Measurements from ENCODE around the gene D2HGDH. TPM values are rescaled to one million over a fixed set of nuclear protein-coding genes. Genes with fewer than 3 reads are reported as not detected.
A peak's percentile ranks its signal among the peaks of the same experiment; 100 is the strongest.
"Not testable (repeated sequence)": the region's sequence is repeated elsewhere in the genome, so short reads cannot be mapped to it uniquely, and the experiment has no call there.

D2HGDH gene
- total and polyA plus RNA-seq, 4 donors = 4.1 to 69.8 (median 25.2) TPM

GRCh38 chr2:241741016-241741415 lies 6.6 kb downstream of the D2HGDH start:
- intact Hi-C loops (cut with DNase I) = no loop called here
- no peak for DNase-seq
- ATAC-seq (ENCODE audit: low FRiP score) = no peak
- WGBS, 2 donors = 79 to 81% methylated on average over 10 of the region's 10 CpGs
- no peak overlapping the region for H3K27ac ChIP-seq (ENCODE audit: low read depth in 1 of 2, low read length in 2 of 2)
- no peaks in the 10 kb centered on the region for H3K9me3 ChIP-seq (ENCODE audit: control insufficient read depth, low read length)
- H3K4me1 ChIP-seq (ENCODE audit: control insufficient read depth in 1 of 2, insufficient read depth in 2 of 2, low read length in 2 of 2) = no peaks in the 10 kb centered on the region
- no peak overlapping the region for H3K4me3 ChIP-seq (ENCODE audit: low read length in 2 of 2)
- peaks cover 0 to 2% of the 10 kb centered on the region in 2 donors for H3K36me3 ChIP-seq (ENCODE audit: control insufficient read depth in 1 of 2, insufficient read depth in 2 of 2, low read length in 1 of 2)
- no peaks in the 10 kb centered on the region for H3K27me3 ChIP-seq (ENCODE audit: control insufficient read depth in 1 of 2, insufficient read depth in 2 of 2, low read length in 1 of 2)

- Histone ChIP-seq H3K4me1 (ENCODE audit: control insufficient read depth in 1 of 2, insufficient read depth in 2 of 2, low read length in 2 of 2) (no peaks in the 10 kb centered on the region), H3K27me3 (ENCODE audit: control insufficient read depth in 1 of 2, insufficient read depth in 2 of 2, low read length in 1 of 2) (no peaks in the 10 kb centered on the region), H3K9me3 (ENCODE audit: control insufficient read depth, low read length) (no peaks in the 10 kb centered on the region), H3K27ac (ENCODE audit: low read depth in 1 of 2, low read length in 2 of 2) (no peak overlapping the region), H3K4me3 (ENCODE audit: low read length in 2 of 2) (no peak overlapping the region), H3K36me3 (ENCODE audit: control insufficient read depth in 1 of 2, insufficient read depth in 2 of 2, low read length in 1 of 2) (peaks cover 0 to 2% of the 10 kb centered on the region in 2 donors)
- DNase-seq = no peak
- intact Hi-C loops (cut with DNase I) = no loop called here
- WGBS, 2 donors = 95% methylated on average over 28 of the region's 28 CpGs
- ATAC-seq (ENCODE audit: low FRiP score) = no peak
Observed at GRCh38 chr2:241742320-241742939, 8.0 kb downstream of the D2HGDH start.

- H3K27me3 ChIP-seq (ENCODE audit: control insufficient read depth in 1 of 2, insufficient read depth in 2 of 2, low read length in 1 of 2); H3K9me3 ChIP-seq (ENCODE audit: control insufficient read depth, low read length); ATAC-seq (ENCODE audit: low FRiP score); H3K4me3 ChIP-seq (ENCODE audit: low read length in 2 of 2); H3K36me3 ChIP-seq (ENCODE audit: control insufficient read depth in 1 of 2, insufficient read depth in 2 of 2, low read length in 1 of 2); H3K4me1 ChIP-seq (ENCODE audit: control insufficient read depth in 1 of 2, insufficient read depth in 2 of 2, low read length in 2 of 2); H3K27ac ChIP-seq (ENCODE audit: low read depth in 1 of 2, low read length in 2 of 2); intact Hi-C loops (cut with DNase I); DNase-seq: not testable (repeated sequence)
- 93 to 96% methylated on average over 13 to 15 of the region's 15 CpGs for WGBS, 2 donors
Observed at GRCh38 chr2:241743008-241743407, 8.6 kb downstream of the D2HGDH start.

- H3K27me3 ChIP-seq (ENCODE audit: control insufficient read depth in 1 of 2, insufficient read depth in 2 of 2, low read length in 1 of 2) = no peaks in the 10 kb centered on the region
- 92% methylated on average over 16 of the region's 16 CpGs for WGBS, 2 donors
Observed at GRCh38 chr2:241743620-241744019, 9.2 kb downstream of the D2HGDH start.

GRCh38 chr2:241744028-241744754 lies 9.8 kb downstream of the D2HGDH start:
- no peak for DNase-seq
- H3K9me3 ChIP-seq (ENCODE audit: control insufficient read depth, low read length) = no peaks in the 10 kb centered on the region
- no peaks in the 10 kb centered on the region for H3K27me3 ChIP-seq (ENCODE audit: control insufficient read depth in 1 of 2, insufficient read depth in 2 of 2, low read length in 1 of 2)
- 93% methylated on average over 24 of the region's 24 CpGs for WGBS, 2 donors
- peaks cover 0 to 3% of the 10 kb centered on the region in 2 donors for H3K36me3 ChIP-seq (ENCODE audit: control insufficient read depth in 1 of 2, insufficient read depth in 2 of 2, low read length in 1 of 2)
- H3K4me3 ChIP-seq (ENCODE audit: low read length in 2 of 2) = no peak overlapping the region
- H3K4me1 ChIP-seq (ENCODE audit: control insufficient read depth in 1 of 2, insufficient read depth in 2 of 2, low read length in 2 of 2) = no peaks in the 10 kb centered on the region
- peak; percentile 27 for ATAC-seq (ENCODE audit: low FRiP score)
- intact Hi-C loops (cut with DNase I) = no loop called here
- no peak overlapping the region for H3K27ac ChIP-seq (ENCODE audit: low read depth in 1 of 2, low read length in 2 of 2)

More at GRCh38 chr2:241743620-241744019, 9.2 kb downstream of the D2HGDH start:
- Histone ChIP-seq H3K36me3 (ENCODE audit: control insufficient read depth in 1 of 2, insufficient read depth in 2 of 2, low read length in 1 of 2) (peaks cover 0 to 2% of the 10 kb centered on the region in 2 donors), H3K27ac (ENCODE audit: low read depth in 1 of 2, low read length in 2 of 2) (no peak overlapping the region), H3K4me3 (ENCODE audit: low read length in 2 of 2) (no peak overlapping the region), H3K9me3 (ENCODE audit: control insufficient read depth, low read length) (no peaks in the 10 kb centered on the region), H3K4me1 (ENCODE audit: control insufficient read depth in 1 of 2, insufficient read depth in 2 of 2, low read length in 2 of 2) (no peaks in the 10 kb centered on the region)
- no peak for DNase-seq
- intact Hi-C loops (cut with DNase I) = no loop called here
- ATAC-seq (ENCODE audit: low FRiP score) = no peak

GRCh38 chr2:241745276-241745675 lies 10.8 kb downstream of the D2HGDH start:
- WGBS, 2 donors = 93% methylated on average over 13 of the region's 13 CpGs
- DNase-seq (no peak), ATAC-seq (ENCODE audit: low FRiP score) (no peak)
- intact Hi-C loops (cut with DNase I) = no loop called here
- Histone ChIP-seq H3K4me1 (ENCODE audit: control insufficient read depth in 1 of 2, insufficient read depth in 2 of 2, low read length in 2 of 2) (no peaks in the 10 kb centered on the region), H3K36me3 (ENCODE audit: control insufficient read depth in 1 of 2, insufficient read depth in 2 of 2, low read length in 1 of 2) (peaks cover 0 to 3% of the 10 kb centered on the region in 2 donors), H3K4me3 (ENCODE audit: low read length in 2 of 2) (no peak overlapping the region), H3K9me3 (ENCODE audit: control insufficient read depth, low read length) (no peaks in the 10 kb centered on the region), H3K27ac (ENCODE audit: low read depth in 1 of 2, low read length in 2 of 2) (no peak overlapping the region), H3K27me3 (ENCODE audit: control insufficient read depth in 1 of 2, insufficient read depth in 2 of 2, low read length in 1 of 2) (no peaks in the 10 kb centered on the region)

- intact Hi-C loops (cut with DNase I) = no loop called here
- Histone ChIP-seq H3K36me3 (ENCODE audit: control insufficient read depth in 1 of 2, insufficient read depth in 2 of 2, low read length in 1 of 2) (peaks cover 0 to 3% of the 10 kb centered on the region in 2 donors), H3K27ac (ENCODE audit: low read depth in 1 of 2, low read length in 2 of 2) (no peak overlapping the region), H3K27me3 (ENCODE audit: control insufficient read depth in 1 of 2, insufficient read depth in 2 of 2, low read length in 1 of 2) (no peaks in the 10 kb centered on the region), H3K4me1 (ENCODE audit: control insufficient read depth in 1 of 2, insufficient read depth in 2 of 2, low read length in 2 of 2) (no peaks in the 10 kb centered on the region), H3K9me3 (ENCODE audit: control insufficient read depth, low read length) (no peaks in the 10 kb centered on the region), H3K4me3 (ENCODE audit: low read length in 2 of 2) (no peak overlapping the region)
- no peak for DNase-seq
- no peak for ATAC-seq (ENCODE audit: low FRiP score)
- WGBS, 2 donors = 85 to 89% methylated on average over 4 of the region's 4 CpGs
Observed at GRCh38 chr2:241746084-241746483, 11.7 kb downstream of the D2HGDH start.

GRCh38 chr2:241748468-241749256 lies 14.2 kb downstream of the D2HGDH start:
- ATAC-seq (ENCODE audit: low FRiP score) (no peak), DNase-seq (no peak)
- H3K4me1 ChIP-seq (ENCODE audit: control insufficient read depth in 1 of 2, insufficient read depth in 2 of 2, low read length in 2 of 2) = no peaks in the 10 kb centered on the region
- intact Hi-C loops (cut with DNase I) = no loop called here
- WGBS, 2 donors = 92% methylated on average over 31 to 32 of the region's 32 CpGs
- H3K27ac ChIP-seq (ENCODE audit: low read depth in 1 of 2, low read length in 2 of 2) = no peak overlapping the region
- H3K4me3 ChIP-seq (ENCODE audit: low read length in 2 of 2) = no peak overlapping the region
- peaks cover 0 to 3% of the 10 kb centered on the region in 2 donors for H3K36me3 ChIP-seq (ENCODE audit: control insufficient read depth in 1 of 2, insufficient read depth in 2 of 2, low read length in 1 of 2)
- no peaks in the 10 kb centered on the region for H3K27me3 ChIP-seq (ENCODE audit: control insufficient read depth in 1 of 2, insufficient read depth in 2 of 2, low read length in 1 of 2)
- no peaks in the 10 kb centered on the region for H3K9me3 ChIP-seq (ENCODE audit: control insufficient read depth, low read length)
